ENCODE data around the gene WDFY4. TPM values are rescaled to one million over a fixed set of nuclear protein-coding genes. Genes with fewer than 3 reads are reported as not detected.

The WDFY4 gene
- total and polyA plus RNA-seq, 9 of the 15 experiments (the other 6 are each of a cell fraction or from before 2014, with no cell fraction given), result 0.01 to 0.02 (median 0.01) TPM; not detected in 6

GRCh38 chr10:48705401-48705938 is 20.8 kb downstream of the WDFY4 start:
- intact Hi-C loops (cut with micrococcal nuclease), result no loop called here
- Histone ChIP-seq H3K9me1 (ENCODE audit: control insufficient read depth, insufficient read depth, low read length) (no peaks in the 10 kb centered on the region), H3K9me3 (replicated peaks; ENCODE audit: control insufficient read depth, insufficient read depth, low read depth, low read length) (no peaks in the 10 kb centered on the region), H3K4me2 (ENCODE audit: insufficient read depth, low read length) (no peak overlapping the region), H3K4me3 (no peak overlapping the region), H4K20me1 (replicated peaks; ENCODE audit: control insufficient read depth, insufficient read depth, low read length) (no peaks in the 10 kb centered on the region), H3K27ac (ENCODE audit: extremely low read depth, low read depth, low read length) (no peak overlapping the region), H3K4me1 (replicated peaks in 1 of 2; ENCODE audit: control insufficient read depth in 2 of 2, insufficient read depth in 2 of 2, low read length in 2 of 2) (peaks cover 0 to 3% of the 10 kb centered on the region in 2 experiments; a peak in 2 of 5 replicates), H3K79me2 (ENCODE audit: control insufficient read depth, insufficient read depth, low read length) (no peaks in the 10 kb centered on the region), H3K36me3 (ENCODE audit: control insufficient read depth, insufficient read depth, low read length) (no peaks in the 10 kb centered on the region), H3K27me3 (ENCODE audit: control insufficient read depth in 2 of 2, insufficient read depth in 2 of 2, low read length in 2 of 2) (peaks cover 3 to 18% of the 10 kb centered on the region in 2 experiments; a peak in 2 of 5 replicates), H2AFZ (ENCODE audit: low read depth, low read length) (no peak overlapping the region), H3K9ac (ENCODE audit: insufficient read depth in 1 of 2, low read depth in 2 of 2, low read length in 2 of 2) (no peak overlapping the region)
- CTCF ChIA-PET (ENCODE audit: low intra/inter-chr PET ratio), result no interaction called here
- ATAC-seq, result no peak
- no peak for TF ChIP-seq ZNF511 (CRISPR knock-in tag; IDR thresholded peaks at IDR 0.05)
- TF ChIP-seq NFE2 (IDR thresholded peaks at IDR 0.05; ENCODE audit: low read depth), result no peak
- no peak for TF ChIP-seq FOXA1 (IDR thresholded peaks at IDR 0.05; ENCODE audit: borderline replicate concordance)
- no peak for TF ChIP-seq MCM2 (IDR thresholded peaks at IDR 0.05; ENCODE audit: low read depth)
- TF ChIP-seq NFATC3 (IDR thresholded peaks at IDR 0.05), result no peak
- TF ChIP-seq NCOA1 (IDR thresholded peaks at IDR 0.05; ENCODE audit: low read depth), result no peak
- TF ChIP-seq KLF1 (tag; IDR thresholded peaks at IDR 0.05), result no peak
- no peak for TF ChIP-seq HNRNPLL (IDR thresholded peaks at IDR 0.05; ENCODE audit: low read depth, low read length, poor library complexity, severe bottlenecking)
- TF ChIP-seq NFXL1 (CRISPR knock-in tag; IDR thresholded peaks at IDR 0.05), result no peak
- no peak for TF ChIP-seq TCF7L2 (IDR thresholded peaks at IDR 0.05; ENCODE audit: low read depth, low read length)
- no peak for TF ChIP-seq SNRNP70 (optimal IDR thresholded peaks at IDR 0.05; ENCODE audit: low read depth, low read length)
- TF ChIP-seq TRIM25 (IDR thresholded peaks at IDR 0.05; ENCODE audit: borderline replicate concordance), result no peak
- TF ChIP-seq DACH1 (IDR thresholded peaks at IDR 0.05; ENCODE audit: partially characterized antibody), result no peak
- TF ChIP-seq SNIP1 (IDR thresholded peaks at IDR 0.05; ENCODE audit: low read depth), result no peak
- TF ChIP-seq FOS (IDR thresholded peaks at IDR 0.05; ENCODE audit: extremely low read depth, insufficient read length), result no peak
- no peak for TF ChIP-seq U2AF2 (optimal IDR thresholded peaks at IDR 0.05; ENCODE audit: low read depth, low read length)
- 1% methylated on average over 9 of the region's 9 CpGs for WGBS (ENCODE audit: insufficient coverage, low coverage, missing lambda C conversion rate)
- no TSS peak for BruUV-seq (replicated peaks)
- DNase-seq (ENCODE audit: extremely low read depth in 1 of 4, low spot score in 3 of 4), result no peak
- FAIRE-seq, result no peak
- in situ Hi-C loops (cut with MboI), result no loop called here
- POLR2A ChIA-PET, result no interaction called here
